DND-41 (cell line): ENCODE results near the gene TRIM67.

Experiments
- ATAC-seq: fragments of 200-7000 bp; cut with Tn5 transposase; 3 replicates; pipeline ENCODE4 v1.9.1; 2021; ENCODE audit warnings: low read depth; ENCODE audit not compliant: insufficient read depth
- DNase-seq: peaks from one replicate; pipeline ENCODE4 v3.0.0-alpha.2; 2020
- H2AFZ ChIP-seq: 2 replicates; pipeline ENCODE4 v1.6.0; 2012; ENCODE audit warnings: low read depth, low read length
- H3K27ac ChIP-seq: 2 replicates; pipeline ENCODE4 v1.5.1; 2012; ENCODE audit warnings: low read length, inconsistent platforms
- H3K27me3 ChIP-seq: fragments of 200-600 bp; sonication (generic); 2 replicates; pipeline ENCODE4 v1.6.0; 2012; ENCODE audit warnings: low read length, mild to moderate bottlenecking, inconsistent platforms; ENCODE audit not compliant: insufficient read depth, poor library complexity
- H3K36me3 ChIP-seq: 2 replicates; pipeline ENCODE4 v1.5.1; 2012; ENCODE audit warnings: low read length, inconsistent platforms; ENCODE audit not compliant: insufficient read depth
- H3K4me1 ChIP-seq: 2 replicates; pipeline ENCODE4 v1.5.1; 2012; ENCODE audit warnings: mild to moderate bottlenecking, low read length; ENCODE audit not compliant: insufficient read depth
- H3K4me2 ChIP-seq: 2 replicates; pipeline ENCODE4 v1.6.0; 2012; ENCODE audit warnings: mild to moderate bottlenecking, moderate library complexity, low read length, inconsistent platforms; ENCODE audit not compliant: insufficient read depth
- H3K4me3 ChIP-seq, 2 experiments: fragments of 200-600 bp in 1 of 2; shearing (Covaris generic) in 1 of 2; 2 replicates each; pipeline ENCODE4 v1.5.1; 2012 to 2016; ENCODE audit warnings: inconsistent platforms in 2 of 2, low read length in 2 of 2, mild to moderate bottlenecking in 2 of 2, low read depth in 1 of 2, moderate library complexity in 1 of 2
- H3K79me2 ChIP-seq: 2 replicates; pipeline ENCODE4 v1.6.0; 2012; ENCODE audit warnings: low read length, inconsistent platforms; ENCODE audit not compliant: insufficient read depth
- H3K9ac ChIP-seq: 2 replicates; pipeline ENCODE4 v1.6.0; 2012; ENCODE audit warnings: low read depth, mild to moderate bottlenecking, inconsistent platforms, low read length, moderate library complexity
- H3K9me3 ChIP-seq: 2 replicates; pipeline ENCODE4 v1.5.1; 2012; ENCODE audit warnings: low read length, moderate library complexity, mild to moderate bottlenecking, inconsistent platforms; ENCODE audit not compliant: insufficient read depth, severe bottlenecking
- H4K20me1 ChIP-seq: 2 replicates; pipeline ENCODE4 v1.6.0; 2012; ENCODE audit warnings: low read length; ENCODE audit not compliant: insufficient read depth
- EZH2 ChIP-seq: IDR thresholded peaks from 3 replicates; pipeline ENCODE4 v1.6.1; 2012; ENCODE audit warnings: borderline replicate concordance, low read depth, mild to moderate bottlenecking, moderate library complexity, low read length, inconsistent platforms; ENCODE audit not compliant: severe bottlenecking
- TF ChIP-seq, protein P1 (sequence below): IDR thresholded peaks from 2 replicates; pipeline ENCODE4 v1.5.1; 2012; ENCODE audit warnings: borderline replicate concordance, low read length, moderate library complexity, mild to moderate bottlenecking; ENCODE audit not compliant: poor library complexity, severe bottlenecking; ENCODE audit errors: extremely low read depth

The TRIM67 gene

DNA sequence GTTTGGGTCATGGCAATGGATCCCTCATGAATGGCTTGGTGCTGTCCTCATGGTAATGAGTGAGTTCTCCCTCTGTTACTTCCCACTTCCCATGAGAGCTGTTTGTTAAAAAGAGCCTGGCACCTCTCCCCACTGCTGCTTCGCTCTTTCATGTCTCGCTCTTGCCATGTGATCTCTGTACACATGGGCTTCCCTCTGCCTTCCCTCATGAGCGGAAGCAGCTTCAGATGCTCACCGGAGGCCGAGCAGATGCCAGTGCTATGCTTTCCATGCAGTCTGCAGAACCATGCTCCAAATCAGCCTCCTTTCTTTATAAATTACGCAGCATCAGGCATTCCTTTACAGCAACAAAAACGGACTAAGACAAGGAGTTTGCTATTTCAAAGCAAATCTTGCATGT is 64.3 kb downstream of the TRIM67 start:
- Histone ChIP-seq H4K20me1 (peaks cover 4% of the 10 kb centered on the region; the same call in 1 of the 2 replicates), H3K36me3 (peaks cover 69% of the 10 kb centered on the region), H3K4me2 (no peak overlapping the region), H2AFZ (no peak overlapping the region), H3K9ac (no peak overlapping the region), H3K4me3 (no peak overlapping the region), H3K9me3 (no peaks in the 10 kb centered on the region), H3K79me2 (peaks cover 5% of the 10 kb centered on the region; the same call in 1 of the 2 replicates), H3K27me3 (no peaks in the 10 kb centered on the region), H3K27ac (no peak overlapping the region), H3K4me1 (no peaks in the 10 kb centered on the region)
- ATAC-seq (no peak), DNase-seq (no peak)
- TF ChIP-seq EZH2: no peak
- TF ChIP-seq, protein P1, sequence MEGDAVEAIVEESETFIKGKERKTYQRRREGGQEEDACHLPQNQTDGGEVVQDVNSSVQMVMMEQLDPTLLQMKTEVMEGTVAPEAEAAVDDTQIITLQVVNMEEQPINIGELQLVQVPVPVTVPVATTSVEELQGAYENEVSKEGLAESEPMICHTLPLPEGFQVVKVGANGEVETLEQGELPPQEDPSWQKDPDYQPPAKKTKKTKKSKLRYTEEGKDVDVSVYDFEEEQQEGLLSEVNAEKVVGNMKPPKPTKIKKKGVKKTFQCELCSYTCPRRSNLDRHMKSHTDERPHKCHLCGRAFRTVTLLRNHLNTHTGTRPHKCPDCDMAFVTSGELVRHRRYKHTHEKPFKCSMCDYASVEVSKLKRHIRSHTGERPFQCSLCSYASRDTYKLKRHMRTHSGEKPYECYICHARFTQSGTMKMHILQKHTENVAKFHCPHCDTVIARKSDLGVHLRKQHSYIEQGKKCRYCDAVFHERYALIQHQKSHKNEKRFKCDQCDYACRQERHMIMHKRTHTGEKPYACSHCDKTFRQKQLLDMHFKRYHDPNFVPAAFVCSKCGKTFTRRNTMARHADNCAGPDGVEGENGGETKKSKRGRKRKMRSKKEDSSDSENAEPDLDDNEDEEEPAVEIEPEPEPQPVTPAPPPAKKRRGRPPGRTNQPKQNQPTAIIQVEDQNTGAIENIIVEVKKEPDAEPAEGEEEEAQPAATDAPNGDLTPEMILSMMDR: no peak

- Histone ChIP-seq H3K9ac (no peak overlapping the region), H4K20me1 (peaks cover 4% of the 10 kb centered on the region; the same call in 1 of the 2 replicates), H3K27ac (no peak overlapping the region), H3K27me3 (no peaks in the 10 kb centered on the region), H3K9me3 (no peaks in the 10 kb centered on the region), H3K4me2 (no peak overlapping the region), H3K79me2 (peaks cover 20% of the 10 kb centered on the region), H3K4me3 (no peak overlapping the region), H3K36me3 (peaks cover 67% of the 10 kb centered on the region), H3K4me1 (no peaks in the 10 kb centered on the region), H2AFZ (no peak overlapping the region)
- DNase-seq (no peak), ATAC-seq (no peak)
- TF ChIP-seq EZH2: no peak
- TF ChIP-seq, protein P1: no peak
These were observed 69.7 kb downstream of the TRIM67 start for GRCh38 chr1:231231511-231231910.

GRCh38 chr1:231232870-231233734 is 71.2 kb downstream of the TRIM67 start:
- no peaks in the 10 kb centered on the region for H3K27me3 ChIP-seq
- H3K4me3 ChIP-seq: no peak overlapping the region
- H3K4me2 ChIP-seq: no peak overlapping the region
- peaks cover 20% of the 10 kb centered on the region for H3K79me2 ChIP-seq
- TF ChIP-seq, protein P1: no peak
- TF ChIP-seq EZH2: no peak
- no peak overlapping the region for H3K27ac ChIP-seq
- H4K20me1 ChIP-seq: peaks cover 4% of the 10 kb centered on the region; the same call in 1 of the 2 replicates
- H2AFZ ChIP-seq: no peak overlapping the region
- H3K4me1 ChIP-seq: no peaks in the 10 kb centered on the region
- no peak for DNase-seq
- H3K9ac ChIP-seq: no peak overlapping the region
- no peak for ATAC-seq
- H3K36me3 ChIP-seq: peaks cover 64% of the 10 kb centered on the region
- no peaks in the 10 kb centered on the region for H3K9me3 ChIP-seq
